ENCODE measurements around the gene NR3C2.
"Not testable (repeated sequence)": the region's sequence is repeated elsewhere in the genome, so short reads cannot be mapped to it uniquely, and the experiment has no call there.

NR3C2 gene

DNA sequence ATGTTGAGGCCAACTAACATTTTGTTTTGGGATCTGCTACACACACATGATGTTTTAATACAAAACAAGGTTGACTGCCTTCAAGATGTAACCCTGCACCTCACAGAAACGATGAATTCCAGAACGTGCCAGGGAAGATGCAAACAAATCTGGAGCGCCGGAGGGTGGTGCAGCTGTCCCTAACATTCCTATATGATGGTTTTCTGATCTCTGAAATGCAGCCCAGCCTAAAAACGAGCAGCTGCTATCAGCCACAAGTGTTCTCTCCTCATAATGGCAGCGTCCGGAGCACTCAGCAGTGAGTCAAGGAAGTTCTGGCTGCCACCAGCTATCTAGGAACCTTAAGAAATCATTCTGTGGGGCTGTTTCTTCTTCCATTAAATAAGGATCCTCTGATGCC is 333.4 kb downstream of the NR3C2 start:
- no peak for DNase-seq (ENCODE audit: low spot score)

DNA sequence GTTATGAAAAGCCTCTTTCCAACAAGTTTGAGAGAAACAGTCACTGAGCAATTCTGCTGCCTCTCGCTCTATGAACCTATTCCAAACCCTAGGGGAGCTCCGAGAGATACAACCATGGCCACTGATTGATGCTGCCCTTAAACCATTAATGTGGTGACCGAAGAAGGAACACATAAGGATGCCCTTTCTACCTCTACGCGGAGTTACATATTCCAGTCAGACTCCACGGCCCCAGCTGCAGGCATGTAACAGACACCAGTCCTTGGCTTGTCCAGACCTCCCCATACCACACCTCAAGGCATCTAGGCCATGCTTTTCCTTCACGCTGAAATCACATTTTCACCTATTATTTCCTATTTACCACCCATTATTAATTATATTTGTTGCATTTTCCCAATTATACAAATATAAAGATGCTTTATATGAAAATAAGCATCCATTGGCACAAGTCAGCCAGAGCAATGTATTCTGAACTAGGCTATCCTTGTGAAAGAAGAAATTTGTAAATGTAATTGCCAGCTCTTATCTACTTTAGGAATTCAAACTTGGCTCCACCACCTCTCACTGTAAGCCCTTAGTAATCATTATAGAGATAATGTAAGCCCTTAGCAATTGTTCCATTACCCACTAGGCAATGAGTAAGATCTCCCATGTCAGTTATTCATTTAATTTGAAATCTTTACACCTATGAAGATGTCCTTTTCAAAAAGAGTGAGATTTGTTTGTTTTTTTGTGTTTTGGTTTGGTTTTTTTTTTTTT is 338.4 kb downstream of the NR3C2 start:
- DNase-seq (ENCODE audit: low spot score): no peak

DNA sequence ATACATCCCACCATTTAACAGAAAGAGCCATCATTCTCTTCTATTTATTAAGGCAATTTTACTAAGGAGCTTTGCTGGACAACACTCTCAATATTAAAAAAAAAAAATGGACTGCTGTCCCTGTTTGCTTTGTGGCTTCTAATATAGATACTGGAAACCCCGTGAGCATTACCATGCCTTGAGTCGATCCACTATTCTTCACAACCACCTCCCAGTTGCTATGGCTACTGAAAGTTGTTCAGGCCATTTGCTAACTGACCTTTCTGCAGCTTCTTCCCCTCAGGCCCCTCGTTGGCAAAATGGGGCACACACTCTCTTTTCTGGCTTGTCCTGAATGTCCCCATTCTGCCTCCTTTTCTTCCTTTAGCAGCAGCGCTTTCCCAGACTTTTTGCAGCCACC is 340.4 kb downstream of the NR3C2 start:
- no peak for DNase-seq (ENCODE audit: low spot score)

DNA sequence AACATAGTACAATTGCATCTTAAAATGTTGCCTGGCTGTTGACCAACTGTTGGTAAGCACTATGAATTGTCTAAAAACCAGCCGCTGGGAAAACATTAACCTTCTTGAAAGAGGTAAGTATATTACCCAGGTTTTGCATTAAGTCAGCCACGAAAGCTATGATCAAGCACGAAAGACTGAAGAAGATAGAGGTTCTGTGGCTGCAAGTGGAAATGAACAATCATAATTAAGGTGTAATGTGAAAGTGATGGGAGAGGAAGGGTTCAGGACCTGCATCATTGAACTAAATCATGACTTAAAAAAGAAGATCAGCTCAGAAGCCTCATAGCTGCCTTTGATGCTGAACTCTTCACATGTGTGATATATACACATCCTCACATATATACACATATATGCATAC is 341.0 kb downstream of the NR3C2 start:
- DNase-seq (ENCODE audit: low spot score): no peak

DNA sequence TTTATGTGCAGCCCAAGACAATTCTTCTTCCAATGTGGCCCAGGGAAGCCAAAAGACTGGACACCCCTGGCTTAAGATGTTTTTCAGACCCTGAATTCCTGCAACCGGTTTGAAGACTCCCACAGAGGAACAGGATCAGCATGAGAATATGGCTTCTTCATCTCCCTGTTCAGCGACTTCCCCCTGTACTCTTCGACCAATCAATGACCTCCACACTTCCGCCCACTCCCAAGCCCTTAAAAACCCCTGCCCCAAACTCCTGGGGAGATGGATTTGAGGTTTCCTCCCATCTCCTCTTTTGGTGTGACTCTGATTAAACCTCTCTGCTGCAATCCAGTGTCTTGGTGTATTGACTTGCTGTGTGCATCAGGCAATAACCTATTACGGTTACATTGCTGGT is 344.4 kb downstream of the NR3C2 start:
- DNase-seq (ENCODE audit: low spot score): no peak

DNA sequence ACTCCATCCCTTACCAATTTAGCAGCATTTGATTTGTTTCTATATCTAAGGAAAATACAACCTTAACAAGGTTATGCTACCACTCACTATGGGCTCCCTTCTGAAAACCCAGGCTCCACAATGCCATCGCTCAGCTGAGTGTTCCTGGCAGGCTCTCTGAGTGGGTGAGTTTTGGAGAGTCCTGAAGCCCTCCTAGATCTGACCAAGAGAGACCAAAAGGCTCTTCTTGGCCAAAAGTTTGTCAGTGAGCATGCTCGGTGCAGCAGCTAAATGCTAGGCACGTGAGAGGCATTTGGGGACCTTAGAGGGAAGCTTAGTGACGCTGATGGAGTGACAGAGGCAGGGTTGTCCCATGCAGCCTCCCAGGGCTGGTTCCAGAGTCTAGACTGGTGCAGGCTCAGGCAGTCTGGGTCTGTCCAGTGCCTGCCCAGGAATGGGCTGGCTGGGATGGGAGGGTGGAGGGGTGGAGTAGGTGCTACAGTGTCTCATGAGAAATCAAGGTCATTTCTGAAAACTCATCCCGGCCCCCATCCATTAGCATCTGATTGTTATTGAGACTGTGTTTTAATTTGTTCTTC is 346.8 kb downstream of the NR3C2 start:
- no peak for DNase-seq (ENCODE audit: low spot score)

DNA sequence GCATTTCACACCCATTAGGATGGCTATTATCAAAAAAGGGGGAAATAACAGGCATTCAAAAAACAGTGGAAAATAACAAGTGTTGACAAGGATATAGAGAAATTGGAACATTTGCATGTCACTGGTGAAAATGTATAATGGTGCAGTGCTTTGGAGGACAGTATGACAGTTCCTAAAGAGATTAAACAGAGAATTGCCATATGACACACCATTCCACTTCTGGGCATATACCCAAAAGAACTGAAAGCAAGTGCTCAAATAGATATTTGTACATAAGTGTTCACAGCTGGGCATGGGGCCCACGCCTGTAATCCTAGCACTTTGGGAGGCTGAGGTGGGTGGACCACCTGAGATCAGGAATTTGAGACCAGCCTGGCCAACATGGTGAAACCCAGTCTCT is 348.1 kb downstream of the NR3C2 start:
- DNase-seq (ENCODE audit: low spot score): no peak

DNA sequence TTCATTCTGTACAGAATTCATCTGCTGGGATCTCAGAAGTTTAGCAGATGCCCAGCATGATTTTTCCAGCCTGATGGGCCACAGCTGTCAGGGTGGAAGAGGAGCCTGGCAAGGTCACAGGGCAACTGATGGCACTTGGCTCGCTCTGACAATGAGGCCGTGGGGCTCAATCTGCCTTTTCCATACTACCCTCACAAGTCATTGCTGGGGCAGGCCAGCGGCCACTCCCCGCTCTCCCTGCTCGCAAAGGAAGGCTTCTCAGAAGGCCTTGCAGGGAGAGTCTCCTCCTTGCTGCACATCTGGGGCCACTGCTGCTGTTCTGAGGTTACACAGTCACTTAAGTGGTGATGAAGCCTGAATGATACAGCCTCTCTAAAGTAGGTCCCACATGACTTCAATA is 349.1 kb downstream of the NR3C2 start:
- no peak for DNase-seq (ENCODE audit: low spot score)

DNA sequence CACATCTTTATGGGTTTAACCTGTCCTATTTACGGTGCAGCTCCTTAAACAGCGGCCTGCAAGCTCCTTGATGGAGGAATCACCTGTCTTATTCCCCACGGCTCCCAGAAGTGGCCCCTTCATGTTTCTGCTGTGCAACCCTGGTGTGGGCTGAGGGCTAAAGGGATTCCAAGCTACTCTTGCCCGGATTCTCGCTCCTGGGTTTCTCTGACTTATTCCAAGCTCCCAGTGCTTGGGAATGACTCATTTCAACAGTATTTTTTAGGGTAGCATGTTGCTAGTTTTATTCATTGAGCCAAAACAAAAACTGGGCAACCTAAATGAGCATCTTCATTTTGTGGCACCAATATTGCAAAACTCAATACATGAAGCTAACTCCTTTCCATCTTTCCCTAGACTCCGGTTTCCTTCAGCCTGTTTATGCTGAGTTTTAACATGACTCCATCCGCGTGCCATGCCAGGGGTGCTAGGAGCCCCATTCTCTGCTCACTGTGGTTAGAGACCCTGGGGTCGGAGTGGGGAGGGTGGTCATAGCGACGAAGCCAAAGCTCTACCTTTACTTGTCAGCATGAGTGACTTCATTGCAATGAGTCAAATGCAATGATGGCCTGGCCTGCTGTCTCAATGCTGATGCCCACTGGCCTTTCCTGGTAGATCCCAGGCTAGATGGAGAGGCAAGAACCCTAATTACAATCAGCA is 349.7 kb downstream of the NR3C2 start:
- no peak for DNase-seq (ENCODE audit: low spot score)

DNA sequence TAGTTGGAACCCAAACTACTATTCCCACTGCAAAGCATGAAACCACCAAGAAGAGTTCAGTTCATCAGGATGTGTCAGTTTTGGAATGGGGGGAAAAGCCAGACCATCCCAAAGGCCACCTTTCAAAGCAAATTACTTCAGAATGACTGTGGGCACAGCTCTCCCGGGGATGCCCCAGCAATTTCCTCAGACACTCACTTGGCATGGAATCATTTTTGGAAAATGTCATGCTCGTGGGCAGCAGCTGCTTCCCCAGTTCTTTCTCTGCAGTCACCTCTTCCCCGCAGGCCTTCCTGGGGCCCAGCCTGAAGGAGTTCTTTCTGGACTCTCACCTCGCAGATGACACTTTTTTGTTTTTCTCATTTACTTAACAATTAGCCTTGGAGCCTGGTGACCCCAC is 350.3 kb downstream of the NR3C2 start:
- no peak for DNase-seq (ENCODE audit: low spot score)

DNA sequence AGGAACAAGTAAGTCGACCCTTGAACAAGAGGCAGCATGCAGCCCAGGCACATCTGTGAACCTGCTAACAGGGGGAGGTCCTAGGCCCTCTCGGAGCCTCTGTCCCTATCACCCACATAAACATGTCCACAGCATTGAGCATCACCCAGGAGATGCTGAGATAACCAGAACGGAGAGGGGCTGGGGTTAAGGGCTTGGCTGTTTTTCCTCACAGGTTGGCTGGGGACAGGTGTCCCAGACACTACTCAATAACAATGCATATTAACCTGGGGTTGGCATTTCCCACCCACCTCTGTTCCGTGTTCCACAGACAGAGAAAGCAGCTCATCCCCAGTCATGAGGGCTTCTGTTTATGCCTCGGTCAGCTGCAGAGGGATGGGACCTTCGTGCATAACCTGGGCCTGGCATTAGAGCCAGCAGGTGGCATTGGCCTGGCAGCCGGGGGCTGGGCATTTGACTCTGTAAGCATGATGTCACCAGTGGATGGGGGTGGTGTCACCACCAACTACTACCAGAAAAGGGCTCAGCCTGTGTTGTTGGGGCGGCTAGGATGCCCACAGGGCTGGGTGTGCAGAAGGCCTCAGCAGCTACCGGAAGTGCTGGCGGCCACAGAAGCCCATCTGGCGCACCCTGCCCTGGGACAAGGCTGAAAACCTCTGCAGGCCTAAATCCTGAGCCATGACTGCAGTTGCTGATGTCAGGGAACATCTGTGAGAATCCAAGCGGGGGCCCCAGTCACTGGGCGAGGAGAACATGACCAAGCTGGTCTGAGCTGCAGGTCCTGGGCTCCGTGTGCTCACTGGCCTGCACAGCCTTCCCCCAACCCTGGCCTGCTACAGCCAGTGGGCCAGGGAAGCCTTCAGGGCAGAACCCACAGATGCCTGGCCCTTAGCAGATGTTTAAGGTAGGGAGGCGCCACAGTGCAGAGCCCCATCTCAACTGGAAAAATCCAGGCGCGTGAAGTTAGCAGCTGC is 351.4 kb downstream of the NR3C2 start:
- no peak for DNase-seq (ENCODE audit: low spot score)

DNA sequence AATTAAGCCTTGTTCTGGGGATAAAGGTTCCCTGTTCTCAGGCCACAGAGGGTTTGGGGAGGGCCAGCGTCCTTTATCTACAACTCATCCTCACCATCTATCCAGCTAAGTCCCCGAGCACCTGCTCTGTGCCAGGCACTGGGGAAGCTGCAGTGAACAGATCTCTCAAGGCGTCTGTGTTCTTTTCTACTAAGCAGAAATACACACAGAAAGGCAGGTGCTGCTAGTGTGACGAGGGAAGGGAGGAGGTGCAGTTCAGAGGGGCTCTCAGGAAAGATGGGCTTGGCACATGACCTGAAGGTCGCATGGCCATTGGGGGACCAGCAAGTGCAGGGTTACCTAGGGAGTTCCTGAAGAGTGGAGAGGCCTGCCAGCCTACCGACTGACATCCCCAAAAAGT is 352.2 kb downstream of the NR3C2 start:
- no peak for DNase-seq (ENCODE audit: low spot score)

DNA sequence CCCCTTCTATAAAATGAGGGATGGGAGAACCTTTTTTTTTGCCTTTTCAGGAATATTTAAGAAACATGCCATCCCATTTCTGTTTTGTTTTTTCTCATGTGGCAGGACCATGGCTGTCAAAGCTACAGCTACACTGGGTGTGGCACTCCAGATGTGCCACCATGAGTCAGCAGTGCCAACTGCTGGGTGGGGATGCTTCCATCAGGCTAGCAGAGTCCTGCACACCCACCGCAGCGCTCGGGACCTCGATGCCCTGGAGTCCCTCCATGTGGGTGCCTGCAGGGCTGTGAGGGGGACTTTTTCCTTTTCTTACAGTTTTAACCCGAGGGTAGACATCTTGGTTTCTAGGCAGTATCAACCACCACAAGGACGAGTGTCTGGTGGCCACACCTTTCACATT is 352.6 kb downstream of the NR3C2 start:
- no peak for DNase-seq (ENCODE audit: low spot score)

DNA sequence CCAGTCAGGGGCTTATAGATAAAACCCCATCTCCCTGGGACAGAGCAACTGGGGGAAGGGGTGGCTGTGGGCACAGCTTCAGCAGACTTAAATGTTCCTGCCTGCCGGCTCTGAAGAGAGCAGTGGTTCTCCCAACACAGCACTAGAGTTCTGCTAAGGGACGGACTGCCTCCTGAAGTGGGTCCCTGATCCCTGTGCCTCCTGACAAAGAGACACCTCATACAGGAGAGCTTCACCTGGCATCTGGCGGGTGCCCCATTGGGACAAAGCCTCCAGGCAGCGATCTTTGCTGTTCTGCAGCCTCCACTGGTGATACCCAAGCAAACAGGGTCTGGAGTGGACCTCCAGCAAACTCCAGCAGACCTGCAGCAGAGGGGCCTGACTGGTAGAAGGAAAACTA is 359.1 kb downstream of the NR3C2 start:
- not testable (repeated sequence) for DNase-seq (ENCODE audit: low spot score)

DNA sequence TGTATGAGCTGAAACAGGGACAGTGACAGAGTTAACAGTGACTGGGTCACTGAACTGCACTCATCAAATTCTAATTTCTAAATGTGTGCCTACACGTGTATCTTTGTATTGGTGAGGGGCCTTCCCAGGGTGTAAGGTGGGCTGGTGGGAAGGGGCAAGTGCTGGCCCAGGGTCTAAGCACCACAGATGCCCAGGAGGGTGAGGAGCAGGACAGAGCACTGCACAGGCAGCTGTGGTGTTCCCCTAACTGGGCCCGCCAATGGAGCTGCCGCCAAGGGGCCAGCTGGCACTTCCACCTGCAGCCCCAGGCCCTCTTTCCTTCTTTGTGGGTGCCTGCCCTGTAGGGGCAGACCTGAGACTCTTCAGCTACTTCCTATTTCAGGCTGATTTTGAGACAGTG is 360.5 kb downstream of the NR3C2 start:
- no peak for DNase-seq (ENCODE audit: low spot score)

DNA sequence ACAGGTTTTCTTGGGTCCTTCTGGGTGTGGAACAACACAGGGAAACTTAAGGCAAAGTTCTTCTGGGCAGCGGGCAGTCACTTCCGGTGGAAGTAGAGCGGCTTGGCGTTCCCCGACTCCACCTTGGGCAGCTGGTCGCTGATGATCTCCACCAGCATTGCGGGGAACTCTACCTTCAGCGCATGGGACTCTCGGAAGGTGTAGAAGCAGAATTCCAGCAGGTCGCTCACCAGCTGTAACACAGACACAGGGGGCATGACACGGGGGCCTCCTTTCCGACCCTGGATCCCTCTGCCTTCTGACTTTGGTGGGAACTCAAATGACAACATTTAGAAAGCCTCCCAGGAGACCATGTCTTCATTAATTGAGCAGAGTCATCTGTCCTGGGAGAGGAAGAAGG is 360.9 kb downstream of the NR3C2 start:
- no peak for DNase-seq (ENCODE audit: low spot score)

DNA sequence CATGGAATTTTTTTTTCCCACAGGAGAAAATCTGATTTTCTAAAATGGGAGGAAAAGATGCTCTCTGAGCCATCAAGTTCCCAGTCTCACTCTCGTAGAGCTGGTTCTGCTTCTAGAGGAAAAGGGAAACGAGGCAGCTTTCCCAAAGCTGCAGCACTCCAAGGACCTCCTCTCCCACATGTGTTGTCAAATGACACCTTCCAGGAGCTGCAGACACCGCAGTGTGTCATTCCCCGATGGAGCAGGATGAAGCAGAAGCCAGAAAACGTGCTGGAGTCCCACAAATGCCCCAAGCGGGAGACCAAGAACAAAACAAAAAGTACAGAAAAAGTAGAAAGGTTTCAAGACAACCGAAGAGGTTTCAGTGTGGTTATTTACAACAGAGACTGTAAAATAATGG is 362.3 kb downstream of the NR3C2 start:
- DNase-seq (ENCODE audit: low spot score): no peak

DNA sequence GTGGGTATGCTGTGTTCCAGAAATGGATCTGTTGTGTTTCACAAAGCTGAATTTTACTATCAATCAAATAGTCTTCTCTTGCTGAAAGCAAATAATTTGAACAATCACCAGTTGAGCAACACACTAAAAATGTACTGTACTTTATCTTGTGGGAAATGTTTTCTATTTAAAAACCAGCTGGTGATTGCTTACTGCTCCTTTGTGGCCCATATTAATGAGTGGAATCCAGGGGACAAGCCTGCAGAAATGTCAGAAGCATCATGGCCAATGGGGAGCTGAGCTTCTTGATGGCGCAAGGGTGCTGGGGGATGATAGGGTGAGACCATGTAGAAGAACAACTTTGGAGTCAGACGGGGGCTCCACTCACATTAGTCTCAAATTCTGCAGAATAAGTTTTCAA is 364.2 kb downstream of the NR3C2 start:
- DNase-seq (ENCODE audit: low spot score): no peak

DNA sequence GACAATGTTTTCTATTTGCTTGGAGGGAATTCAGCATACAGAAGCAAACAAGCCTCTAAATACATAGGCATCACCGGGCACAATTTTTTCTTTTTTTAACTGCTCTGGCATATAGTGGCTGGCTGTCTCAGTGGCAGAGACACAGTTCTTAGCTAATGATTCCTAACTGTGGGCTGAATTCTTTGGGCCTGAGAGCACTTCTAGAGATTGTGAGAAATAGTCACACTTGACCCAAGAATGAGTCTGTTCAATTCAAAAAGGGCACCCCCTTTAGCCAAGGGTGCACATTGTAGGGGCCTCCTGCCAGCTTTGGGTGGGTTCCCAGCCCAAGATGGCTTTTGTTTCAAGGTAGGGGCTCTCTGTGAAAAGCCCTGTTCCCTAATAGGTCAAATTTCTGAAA is 364.6 kb downstream of the NR3C2 start:
- no peak for DNase-seq (ENCODE audit: low spot score)

DNA sequence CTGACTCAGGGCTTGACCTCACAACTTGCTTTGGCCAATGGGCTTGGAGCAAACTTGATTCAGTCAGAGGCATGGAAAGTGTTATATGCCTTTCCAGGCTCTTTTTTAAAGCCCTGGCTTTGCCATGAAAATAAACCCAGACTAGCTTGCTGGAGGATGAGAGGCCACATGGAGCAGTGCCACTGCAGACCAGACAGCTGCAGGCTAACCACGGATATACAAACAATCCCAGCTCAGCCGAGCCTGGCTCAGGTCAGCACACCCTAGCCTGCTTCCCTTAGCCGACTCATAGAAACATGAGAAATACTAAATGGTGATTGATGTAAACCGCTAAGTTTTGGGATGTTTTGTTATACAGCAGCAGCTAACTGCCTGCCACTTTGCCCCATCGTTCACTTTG is 365.2 kb downstream of the NR3C2 start:
- DNase-seq (ENCODE audit: low spot score): no peak

DNA sequence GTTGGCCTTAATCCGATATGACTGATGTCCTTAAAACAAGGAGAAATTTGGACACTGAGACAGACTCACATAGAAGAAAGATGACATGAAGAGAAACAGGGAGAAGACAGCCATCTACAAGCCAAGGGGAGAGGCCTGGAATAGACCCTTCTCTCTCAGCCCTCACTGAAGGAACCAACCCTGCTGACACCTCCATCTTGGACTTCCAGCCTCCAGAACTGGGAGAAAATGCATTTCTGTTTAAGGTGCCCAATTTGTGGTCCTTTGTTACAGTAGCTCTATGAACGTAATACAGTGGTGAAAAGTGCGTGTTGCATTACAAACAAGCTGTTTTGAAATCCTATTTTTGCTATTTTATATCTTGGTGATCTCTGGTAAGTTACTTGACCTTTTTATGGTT is 366.8 kb downstream of the NR3C2 start:
- no peak for DNase-seq (ENCODE audit: low spot score)

DNA sequence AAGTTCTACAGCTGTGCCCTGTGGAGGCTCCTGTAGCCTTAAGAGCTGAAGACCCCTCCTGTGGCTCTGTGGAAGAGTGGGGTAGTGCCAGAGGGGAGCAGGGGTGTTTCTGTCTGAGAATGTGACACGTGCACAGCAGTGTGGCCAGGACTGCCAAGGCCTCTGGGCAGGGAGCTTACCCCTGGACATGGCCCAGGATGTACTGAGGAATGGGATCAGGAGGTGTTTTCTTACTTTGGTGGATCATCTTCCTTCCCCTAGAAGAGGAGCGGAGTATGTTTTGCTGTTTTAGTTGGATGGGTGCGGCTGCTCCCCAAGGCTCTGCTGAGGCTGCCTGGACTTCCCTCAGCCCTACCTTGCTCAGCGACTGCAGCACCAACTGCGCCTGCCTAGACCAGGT is 367.8 kb downstream of the NR3C2 start:
- no peak for DNase-seq (ENCODE audit: low spot score)
